DLD1 (cell line): ENCODE results near the gene BARHL1.

ENCODE experiments used
- in situ Hi-C: cut with HindIII; loops from 2 replicates; pipeline ENCODE4 v1.10.0; 2017; ENCODE audit warnings: low sequenced_read_pairs

Gene BARHL1

DNA sequence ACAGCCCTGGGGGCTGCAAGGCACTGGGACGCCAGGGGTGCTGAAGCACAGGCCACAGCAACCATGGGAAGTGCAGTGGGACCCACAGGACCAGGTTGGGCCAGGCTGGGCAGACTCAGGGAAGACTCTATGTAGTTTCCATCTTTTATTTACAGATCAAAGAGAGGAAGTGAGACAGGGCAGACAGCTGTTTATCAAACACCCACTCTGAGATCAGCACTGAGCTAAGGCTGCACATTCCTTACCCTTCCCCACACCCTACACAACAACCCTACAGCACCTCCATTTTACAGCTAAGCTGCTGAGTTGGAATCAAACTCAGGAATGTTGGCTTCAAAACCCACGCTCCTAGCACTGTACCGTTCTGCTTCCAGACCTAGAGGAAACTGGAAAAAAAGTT, 19.8 kb downstream of the BARHL1 start:
- in situ Hi-C loops: no loop called here

DNA sequence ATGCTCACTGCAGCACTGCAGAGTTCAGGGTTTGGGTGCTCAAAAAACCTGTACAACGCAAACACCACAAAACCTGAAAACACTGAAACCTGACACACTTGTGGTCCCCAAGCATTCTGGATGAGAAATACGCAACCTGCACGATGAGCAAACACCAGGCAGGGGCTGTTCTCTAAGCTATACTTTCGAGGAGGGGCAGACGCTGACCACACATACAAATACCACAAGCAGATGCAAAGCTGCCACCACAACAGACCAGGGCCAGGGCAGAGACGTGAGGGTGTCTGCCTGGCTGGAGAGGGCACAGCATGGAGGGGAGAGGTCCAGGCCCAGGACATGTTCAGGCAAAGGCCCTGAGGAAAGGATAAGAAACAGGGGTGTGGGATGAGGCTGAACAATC, 23.0 kb downstream of the BARHL1 start:
- in situ Hi-C loops: no loop called here

DNA sequence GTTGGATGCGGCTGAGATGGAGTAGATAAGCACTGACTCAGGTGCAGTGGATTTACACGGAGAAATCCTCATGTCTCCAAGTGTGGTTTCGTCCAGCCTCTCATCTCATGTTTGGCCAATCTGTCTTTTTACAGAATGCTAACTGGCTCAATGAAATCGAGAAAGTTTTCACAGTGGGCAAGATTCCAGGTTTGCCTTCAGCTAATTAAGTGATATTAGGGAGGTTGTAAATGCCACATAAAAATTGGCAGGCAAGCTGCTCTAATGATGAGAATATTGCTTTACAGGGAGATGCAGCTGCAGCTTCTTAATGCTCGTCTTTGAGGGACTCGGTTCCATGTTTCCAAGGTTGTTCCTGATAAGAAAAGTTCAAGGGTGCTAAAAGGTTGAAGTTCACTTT, 23.7 kb downstream of the BARHL1 start:
- in situ Hi-C loops: no loop called here

GRCh38 chr9:132609184-132609583, 26.8 kb downstream of the BARHL1 start:
- in situ Hi-C loops: no loop called here

DNA sequence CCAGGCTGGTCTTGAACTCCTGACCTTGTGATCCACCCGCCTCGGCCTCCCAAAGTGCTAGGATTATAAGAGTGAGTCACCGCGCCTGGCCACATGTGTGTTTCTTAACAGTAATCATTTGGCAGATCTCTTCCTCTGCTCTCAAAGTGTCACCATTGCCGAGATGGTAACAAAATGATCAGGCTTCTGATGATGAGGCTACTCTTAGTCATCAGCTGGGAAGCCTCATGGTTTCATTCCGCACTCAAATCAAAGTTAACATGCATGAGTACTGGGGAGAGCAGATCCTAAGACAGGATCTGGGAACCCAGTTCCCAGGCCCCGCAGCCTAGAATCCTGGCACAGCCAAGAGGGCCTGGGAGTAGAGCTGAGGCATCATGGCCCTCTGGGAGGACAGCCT, 27.4 kb downstream of the BARHL1 start:
- in situ Hi-C loops: no loop called here

DNA sequence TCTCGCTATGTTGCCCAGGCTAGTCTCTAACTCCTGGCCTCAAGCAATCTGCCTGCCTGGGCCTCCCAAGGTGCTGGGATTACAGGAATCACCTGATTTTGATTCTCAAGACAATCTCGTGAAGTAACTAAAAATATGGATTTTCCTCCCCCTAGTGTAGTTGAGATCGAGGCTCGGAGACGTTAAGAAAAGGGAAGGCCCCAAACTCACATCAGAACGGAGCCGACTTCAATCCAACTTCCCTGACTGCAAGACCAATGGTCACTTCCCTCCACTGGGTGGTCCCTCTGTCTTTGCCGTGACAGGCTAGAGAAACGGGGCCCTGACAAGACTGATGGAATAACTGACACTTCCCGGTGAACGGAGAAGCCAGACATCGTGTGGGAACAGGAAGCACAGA, 28.3 kb downstream of the BARHL1 start:
- in situ Hi-C loops: no loop called here

DNA sequence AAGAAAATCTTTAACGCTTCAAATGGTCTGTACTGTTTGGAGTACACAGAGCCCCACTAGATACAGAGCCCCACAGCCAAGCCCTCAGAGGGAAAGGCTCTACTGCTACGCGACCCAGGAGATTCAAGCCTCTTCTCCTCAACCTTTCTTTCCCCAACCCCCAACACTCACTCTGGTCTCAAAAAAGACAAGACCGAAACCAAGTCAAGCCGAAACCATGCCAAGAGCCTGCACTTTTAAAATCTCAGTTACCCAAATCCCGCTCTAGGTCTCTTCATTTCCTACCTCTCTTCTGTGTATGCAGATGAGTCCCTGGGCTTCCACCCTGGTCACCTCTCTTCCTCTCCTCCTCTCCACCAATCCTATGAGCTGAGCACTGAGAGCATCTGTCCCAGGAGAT, 31.9 kb downstream of the BARHL1 start:
- in situ Hi-C loops: no loop called here

- in situ Hi-C loops: no loop called here
Observed at GRCh38 chr9:132615774-132616173, 33.4 kb downstream of the BARHL1 start.

DNA sequence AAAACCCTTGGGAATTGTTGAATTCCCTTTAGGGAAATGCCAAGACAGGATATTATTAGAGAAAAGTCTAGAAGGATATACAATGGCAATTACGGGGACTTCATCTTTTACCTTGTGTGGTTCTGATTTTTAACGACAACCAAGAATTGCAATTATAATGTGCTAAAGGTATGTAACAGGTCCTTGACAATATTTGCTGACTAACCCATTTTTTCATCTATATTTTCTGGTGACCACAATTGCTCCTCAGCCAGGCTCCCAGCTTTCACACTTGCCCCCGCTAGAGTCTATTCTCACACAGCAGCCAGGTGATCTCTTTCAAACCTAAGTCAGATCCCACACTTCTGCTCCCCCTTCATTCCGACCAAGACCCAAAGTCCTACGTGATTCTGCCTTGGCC, 34.3 kb downstream of the BARHL1 start:
- in situ Hi-C loops: no loop called here

DNA sequence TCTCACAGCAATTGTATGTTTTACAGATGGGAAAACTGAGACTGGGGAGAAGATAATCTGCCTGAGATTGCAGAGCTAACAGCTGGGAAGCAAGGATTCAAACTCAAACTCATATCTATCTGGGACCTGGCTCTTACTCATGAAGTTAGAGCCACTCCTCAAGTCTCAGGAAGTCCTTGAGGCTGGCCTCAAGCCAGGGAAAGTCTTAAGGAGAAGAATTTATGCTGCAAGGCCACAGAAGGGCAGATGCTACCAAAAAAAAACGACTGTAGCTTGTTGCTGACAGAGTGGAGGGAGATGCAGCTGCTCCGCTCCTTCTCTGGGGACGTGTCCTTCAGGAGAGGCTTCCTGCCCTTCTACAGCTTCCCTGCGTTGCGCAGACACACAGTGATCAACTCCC, 39.8 kb downstream of the BARHL1 start:
- in situ Hi-C loops: no loop called here

DNA sequence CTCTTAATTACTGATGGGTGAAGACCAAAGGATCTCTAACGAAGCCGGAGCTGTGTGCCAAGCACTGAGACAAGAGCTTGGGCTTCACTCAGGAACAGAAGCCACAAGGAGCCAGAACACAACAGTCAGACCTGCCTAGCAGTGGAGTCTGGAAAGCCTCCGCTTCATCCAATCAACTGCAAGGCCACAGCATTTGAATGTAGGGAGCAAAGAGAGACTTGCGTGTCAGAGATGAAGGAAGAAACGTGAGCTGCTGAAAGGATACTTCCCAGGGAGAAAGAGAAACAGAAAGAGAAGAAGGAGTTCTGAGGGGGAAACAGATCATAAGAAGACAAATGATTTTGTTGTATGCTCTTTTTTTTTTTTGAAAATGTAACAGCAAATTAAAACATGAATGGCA, 43.9 kb downstream of the BARHL1 start:
- in situ Hi-C loops: no loop called here

- in situ Hi-C loops: no loop called here
Observed at GRCh38 chr9:132627106-132627505, 44.7 kb downstream of the BARHL1 start.

- in situ Hi-C loops: no loop called here
Observed at GRCh38 chr9:132627594-132627993, 45.2 kb downstream of the BARHL1 start.

DNA sequence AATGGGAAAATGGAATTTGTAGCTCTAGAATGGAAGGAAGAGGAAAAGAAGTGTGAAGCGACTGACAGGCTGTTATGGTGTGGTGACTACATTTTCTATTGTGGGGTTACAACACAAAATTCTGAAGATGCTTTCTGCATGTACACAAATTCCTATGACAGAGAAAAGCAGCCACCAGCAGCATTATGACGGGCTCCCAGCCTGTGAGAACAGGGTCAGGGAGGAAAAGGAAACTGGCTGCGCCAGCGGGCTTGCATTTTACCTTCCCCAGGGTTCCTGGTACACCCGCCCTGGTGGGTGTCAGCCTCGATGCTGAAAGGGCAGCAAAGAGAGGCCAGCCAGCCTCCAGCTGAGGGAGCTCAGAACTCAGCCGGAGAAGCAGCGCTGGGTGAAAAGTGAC, 46.3 kb downstream of the BARHL1 start:
- in situ Hi-C loops: no loop called here

DNA sequence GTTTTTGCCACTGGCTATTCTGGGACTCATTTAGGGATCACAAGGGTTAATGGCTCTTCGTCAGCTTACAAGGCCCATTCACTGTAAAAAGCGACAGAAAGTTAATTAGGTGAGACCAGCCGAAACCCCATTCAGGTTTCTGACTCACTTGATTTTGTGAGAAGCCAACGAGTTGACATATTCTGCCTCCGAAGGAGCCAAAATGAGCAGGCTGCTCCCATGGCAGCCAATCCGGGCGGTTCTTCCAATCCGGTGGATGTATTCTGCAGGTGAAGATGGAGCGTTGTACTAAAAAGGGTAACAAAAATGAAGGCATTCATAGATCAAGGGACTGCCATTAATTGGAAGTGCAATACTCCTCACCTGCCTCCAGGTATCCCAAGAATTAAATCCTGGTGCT, 47.7 kb downstream of the BARHL1 start:
- in situ Hi-C loops: no loop called here

DNA sequence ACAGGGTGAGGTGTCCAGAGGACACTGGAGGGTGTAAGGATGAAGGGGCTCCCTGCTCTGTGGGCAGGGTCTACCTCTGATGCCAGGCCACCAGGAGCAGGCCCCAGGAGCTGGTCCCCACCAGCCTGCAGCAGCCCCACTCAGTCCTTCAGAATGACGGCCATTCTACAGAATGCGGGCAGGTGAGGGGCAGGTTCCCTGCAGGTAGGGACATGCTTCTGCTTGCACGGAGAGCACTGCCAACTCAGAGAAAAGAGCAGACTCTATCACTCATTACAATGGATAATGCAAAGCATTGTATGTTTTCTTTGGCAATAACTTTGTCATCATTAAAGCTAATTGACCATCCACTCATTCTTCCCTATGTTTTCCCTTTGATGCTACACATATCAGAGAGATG, 48.4 kb downstream of the BARHL1 start:
- in situ Hi-C loops: no loop called here

- in situ Hi-C loops: no loop called here
Observed at GRCh38 chr9:132631280-132631679, 48.9 kb downstream of the BARHL1 start.

DNA sequence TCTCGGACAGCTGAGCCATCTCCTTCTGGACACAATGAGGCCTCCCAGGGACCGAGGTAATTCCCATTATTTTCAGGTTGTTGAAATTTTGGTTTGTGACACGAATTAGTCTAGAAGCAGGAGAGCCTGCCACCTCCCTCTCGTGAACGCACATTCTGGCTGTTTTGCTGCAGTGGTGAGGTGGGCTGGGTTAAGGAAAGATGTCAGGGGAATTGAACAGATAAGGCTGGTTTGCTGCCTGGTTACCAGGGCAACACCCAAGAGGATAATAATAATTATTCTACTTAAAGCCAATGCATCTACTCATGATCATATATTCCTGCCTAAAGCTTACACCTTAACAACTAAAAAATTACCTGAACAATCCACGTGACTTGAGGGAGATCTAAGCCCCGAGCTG, 49.3 kb downstream of the BARHL1 start:
- in situ Hi-C loops: no loop called here

GRCh38 chr9:132632413-132633129, 50.2 kb downstream of the BARHL1 start:
- in situ Hi-C loops: no loop called here

DNA sequence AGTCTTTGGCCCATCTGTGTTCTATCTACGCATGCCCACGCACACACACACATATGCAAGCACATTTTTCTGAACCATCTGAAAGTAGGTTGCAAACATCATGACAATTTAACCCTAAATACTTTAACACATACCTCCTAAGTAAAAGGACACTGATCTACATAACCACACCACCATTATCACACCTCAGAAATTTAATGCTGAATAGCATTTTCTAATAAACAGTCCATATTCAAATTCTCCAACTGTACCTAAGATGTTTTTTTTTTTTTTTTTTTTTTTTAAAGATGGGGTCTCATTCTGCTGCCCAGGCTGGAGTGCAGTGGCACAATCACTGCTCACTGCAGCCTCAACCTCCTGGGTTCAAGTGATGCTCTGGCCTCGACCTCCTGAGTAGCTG, 51.9 kb downstream of the BARHL1 start:
- in situ Hi-C loops: no loop called here

DNA sequence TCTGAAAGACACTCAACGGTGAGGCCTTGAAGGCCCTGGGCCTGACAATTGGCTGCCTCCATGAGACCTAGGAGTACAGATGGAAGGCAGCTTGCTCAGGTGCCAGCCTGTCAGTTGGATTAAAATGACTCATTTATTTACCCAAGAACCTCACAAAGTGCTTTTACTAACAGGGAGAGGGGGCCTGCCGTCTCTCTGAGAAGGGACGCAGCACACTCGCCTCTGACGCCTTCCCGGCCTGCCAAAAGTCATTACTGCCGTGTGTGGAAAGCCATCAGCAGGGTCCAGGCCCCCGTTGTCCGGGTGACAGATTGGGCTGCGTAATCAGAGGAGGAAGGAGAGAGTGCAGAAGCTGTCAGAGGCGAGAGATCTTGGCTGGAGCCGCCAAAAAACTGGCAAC, 54.9 kb downstream of the BARHL1 start:
- in situ Hi-C loops: no loop called here

GRCh38 chr9:132637801-132638200, 55.4 kb downstream of the BARHL1 start:
- in situ Hi-C loops: no loop called here

DNA sequence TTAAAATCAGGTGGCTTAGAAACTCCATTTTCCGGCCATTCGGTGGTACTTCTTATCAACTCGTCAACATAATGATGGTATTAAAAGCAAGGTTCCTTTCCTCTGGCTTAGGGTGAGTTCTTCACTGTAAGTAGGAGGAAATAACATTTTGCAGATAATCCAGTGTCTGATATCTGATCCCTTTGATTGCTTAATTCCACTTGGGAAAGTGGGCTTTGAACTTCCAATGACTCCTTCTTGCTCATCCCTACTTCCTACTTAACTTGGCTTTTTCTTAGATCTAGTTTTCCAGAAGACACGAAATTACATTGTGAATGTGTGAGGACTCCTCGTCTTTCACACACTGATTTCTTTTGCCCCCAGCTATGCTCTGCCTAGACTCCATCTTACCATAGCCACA, 55.8 kb downstream of the BARHL1 start:
- in situ Hi-C loops: no loop called here
